OCI-LY1 (cell line): ENCODE data around the gene JMJD1C.

Experiments used
- EZH2 ChIP-seq: fragments of 200-600 bp; sonication (generic), shearing (Covaris generic); IDR thresholded peaks from 2 replicates; pipeline ENCODE4 v1.8.0; 2017; ENCODE audit warnings: borderline replicate concordance, mixed run types, mild to moderate bottlenecking, antibody characterized with exemption, low read length, moderate library complexity, mixed read lengths
- TF ChIP-seq, protein P1 (sequence below): fragments of 200-600 bp; sonication (generic), shearing (Covaris generic); IDR thresholded peaks from 2 replicates; pipeline ENCODE4 v1.5.1; 2017; ENCODE audit warnings: mild to moderate bottlenecking, antibody characterized with exemption, low read length, moderate library complexity, mixed read lengths

DNA sequence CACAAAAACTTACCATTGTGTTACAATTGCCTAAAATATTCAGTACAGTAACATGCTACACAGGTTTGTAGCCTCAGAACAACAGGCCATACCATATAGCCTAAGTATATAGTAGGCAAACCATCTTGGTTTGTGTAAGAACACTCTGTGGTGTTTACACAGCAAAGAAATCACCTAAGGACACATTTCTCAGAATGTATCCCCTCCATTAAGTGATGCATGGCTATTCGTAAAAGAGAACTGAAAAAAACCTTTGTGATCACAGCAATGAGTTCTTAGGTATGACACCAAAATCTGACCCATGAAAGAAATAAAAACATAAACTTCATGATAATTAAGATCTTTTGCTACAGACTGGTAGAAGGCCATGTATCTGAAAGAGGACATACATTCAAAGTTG is 121.5 kb downstream of the JMJD1C start:
- TF ChIP-seq, protein P1, sequence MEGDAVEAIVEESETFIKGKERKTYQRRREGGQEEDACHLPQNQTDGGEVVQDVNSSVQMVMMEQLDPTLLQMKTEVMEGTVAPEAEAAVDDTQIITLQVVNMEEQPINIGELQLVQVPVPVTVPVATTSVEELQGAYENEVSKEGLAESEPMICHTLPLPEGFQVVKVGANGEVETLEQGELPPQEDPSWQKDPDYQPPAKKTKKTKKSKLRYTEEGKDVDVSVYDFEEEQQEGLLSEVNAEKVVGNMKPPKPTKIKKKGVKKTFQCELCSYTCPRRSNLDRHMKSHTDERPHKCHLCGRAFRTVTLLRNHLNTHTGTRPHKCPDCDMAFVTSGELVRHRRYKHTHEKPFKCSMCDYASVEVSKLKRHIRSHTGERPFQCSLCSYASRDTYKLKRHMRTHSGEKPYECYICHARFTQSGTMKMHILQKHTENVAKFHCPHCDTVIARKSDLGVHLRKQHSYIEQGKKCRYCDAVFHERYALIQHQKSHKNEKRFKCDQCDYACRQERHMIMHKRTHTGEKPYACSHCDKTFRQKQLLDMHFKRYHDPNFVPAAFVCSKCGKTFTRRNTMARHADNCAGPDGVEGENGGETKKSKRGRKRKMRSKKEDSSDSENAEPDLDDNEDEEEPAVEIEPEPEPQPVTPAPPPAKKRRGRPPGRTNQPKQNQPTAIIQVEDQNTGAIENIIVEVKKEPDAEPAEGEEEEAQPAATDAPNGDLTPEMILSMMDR: no peak
- no peak for TF ChIP-seq EZH2
